Fibroblast of skin of right quadriceps (primary cell): ENCODE results near the gene ITGA4.

Experiments used
- DNase-seq: peaks from one replicate; pipeline ENCODE4 v3.0.0-alpha.2; 2013

ITGA4 gene

DNA sequence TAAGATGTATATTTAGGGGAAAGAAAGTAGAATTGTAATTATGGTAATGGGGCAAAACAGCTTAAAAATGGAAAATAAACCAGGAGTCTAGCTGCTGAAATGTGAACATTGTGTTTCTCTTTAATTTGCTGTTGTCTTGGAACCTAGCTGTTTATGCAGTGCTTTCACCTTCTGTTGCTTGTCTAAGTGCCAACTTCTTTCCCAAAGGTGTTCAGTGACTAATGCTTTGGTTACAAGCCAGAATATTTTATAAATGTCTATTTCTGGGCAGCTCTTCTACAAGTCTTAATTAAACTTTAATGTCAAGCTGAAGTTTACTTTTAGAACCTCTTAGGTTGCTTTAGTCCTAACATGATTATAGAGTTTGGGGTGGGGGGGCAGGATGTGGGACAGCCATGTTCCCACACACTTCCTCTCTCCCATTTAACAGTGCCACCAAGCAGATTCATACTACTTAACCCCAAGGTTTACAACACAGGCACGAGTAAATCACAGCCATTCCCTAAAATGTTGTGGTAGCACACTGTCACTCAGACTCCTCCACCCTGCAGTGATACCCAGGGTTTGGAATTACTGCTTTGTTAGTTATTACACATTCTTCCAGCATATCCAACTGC, 60.6 kb downstream of the ITGA4 start:
- no peak for DNase-seq

DNA sequence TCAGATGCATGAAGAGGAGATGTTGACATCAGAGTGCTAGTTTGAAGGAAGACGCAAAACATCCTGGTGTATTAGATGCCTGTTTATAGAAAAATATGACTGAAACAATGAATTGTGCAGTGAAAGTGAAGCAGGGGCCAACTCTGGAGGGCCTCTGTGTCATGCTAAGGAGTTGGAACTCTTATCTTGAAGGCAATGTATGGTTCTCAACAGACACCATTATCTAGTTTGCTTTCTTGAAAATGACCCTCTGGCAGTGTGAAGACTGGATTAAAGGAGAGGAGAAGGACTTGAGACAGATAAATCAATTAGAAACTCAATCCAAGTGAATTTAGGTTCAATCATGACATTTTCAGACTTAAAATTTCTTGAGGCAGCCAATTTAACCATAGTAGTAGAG, 63.1 kb downstream of the ITGA4 start:
- DNase-seq: no peak

DNA sequence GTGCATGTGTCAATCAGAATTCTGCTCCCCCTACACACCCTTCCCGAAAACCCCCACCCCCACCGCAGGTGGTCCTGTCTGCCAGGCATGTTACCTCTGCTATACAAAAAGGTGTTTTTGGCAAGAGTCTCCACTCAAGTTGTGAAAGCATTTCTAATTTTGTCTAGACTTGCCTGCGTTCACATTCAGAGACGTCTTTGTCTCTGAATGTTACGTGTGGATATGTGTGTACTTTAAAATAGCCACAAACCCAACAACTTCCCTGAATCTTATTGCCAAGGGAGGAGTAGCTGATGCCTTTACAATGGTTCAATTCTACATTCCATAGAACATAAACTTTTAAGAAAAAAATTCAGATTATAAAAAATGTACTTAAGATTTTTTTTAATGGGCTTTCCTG, 66.6 kb downstream of the ITGA4 start:
- no peak for DNase-seq

DNA sequence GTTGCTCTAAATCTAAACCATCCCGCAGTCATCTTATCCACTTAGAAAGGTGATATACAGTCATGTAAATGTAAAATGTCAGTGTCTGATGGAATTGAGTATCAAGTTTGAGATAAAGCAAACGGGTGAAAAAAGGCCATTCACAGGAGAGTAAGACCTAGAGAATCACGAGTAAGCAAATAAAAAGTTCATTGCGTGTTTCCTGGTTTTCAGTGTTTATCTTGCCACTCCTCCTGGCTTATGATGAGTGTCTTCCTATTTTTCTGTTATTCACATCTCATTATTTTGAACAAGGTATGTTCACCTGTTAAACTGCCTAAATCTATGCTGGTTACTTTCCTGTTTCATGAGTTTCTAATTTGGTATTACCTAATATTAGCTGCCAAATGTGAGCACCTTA, 68.8 kb downstream of the ITGA4 start:
- DNase-seq: no peak

DNA sequence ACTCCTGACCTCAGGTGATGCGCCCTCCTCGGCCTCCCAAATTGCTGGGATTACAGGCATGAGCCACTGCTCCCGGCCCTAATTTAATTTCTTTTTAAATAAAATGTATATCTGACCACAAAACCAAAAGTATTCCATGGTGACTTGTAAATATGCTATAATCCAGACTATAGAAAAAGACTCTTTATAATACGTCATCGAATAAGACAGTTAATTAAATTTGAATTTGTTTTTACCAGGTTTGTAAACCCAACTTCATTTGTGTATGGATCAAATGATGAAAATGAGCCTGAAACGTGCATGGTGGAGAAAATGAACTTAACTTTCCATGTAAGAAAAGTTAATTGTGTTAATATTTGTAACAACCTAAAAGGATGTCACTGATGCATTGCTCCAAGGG, 69.9 kb downstream of the ITGA4 start:
- DNase-seq: no peak

DNA sequence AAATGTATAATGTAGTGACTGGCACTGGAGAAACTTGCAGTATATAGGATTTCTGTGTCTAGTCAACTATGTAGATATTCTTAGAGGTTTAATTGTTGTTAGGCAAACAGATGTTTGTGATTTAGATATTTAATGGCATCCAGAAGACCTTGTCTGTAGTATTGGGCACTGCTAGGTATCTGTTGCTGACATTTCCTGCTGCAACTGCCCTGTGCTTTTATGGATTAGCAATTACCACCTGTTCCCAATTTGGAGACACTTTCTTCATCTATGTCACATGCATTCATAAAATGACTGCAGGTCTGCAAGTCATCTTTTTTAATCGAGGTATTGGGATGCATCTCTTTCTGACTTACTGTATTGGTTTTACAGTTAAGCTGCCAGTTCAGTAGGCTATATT, 71.3 kb downstream of the ITGA4 start:
- no peak for DNase-seq

DNA sequence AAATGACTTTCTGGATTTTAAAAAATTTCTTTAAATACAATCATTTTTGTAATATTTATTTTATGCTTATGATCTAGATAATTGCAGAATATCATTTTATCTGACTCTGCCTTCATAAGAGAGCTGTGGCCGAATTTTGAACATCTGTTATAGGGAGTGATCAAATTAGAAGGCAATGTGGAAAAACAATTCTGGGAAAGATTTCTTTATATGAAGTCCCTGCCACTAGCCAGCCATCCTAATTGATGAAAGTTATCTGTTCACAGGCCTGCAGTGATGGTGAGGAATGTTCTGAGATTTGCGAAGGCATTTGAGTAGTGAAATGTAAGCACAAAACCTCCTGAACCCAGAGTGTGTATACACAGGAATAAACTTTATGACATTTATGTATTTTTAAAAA, 79.5 kb downstream of the ITGA4 start:
- DNase-seq: no peak

DNA sequence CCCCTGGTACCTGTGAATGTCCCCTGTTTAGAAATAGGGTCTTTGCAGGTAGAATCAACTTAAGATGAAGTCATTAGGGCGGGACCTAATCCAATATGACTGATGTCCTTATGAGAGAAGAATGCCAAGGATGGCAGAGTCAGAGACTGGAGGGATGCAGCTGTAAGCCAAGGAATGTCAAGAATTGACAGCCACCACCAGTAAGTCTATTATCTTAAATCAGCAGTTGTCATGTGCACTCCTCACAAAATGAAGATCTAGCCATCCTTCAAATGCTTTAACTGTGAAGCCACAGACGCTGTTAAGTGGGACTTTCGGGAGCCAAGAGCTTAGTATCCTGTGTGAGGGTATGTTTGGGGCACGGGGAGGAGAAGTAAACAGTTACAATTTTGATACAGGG, 83.2 kb downstream of the ITGA4 start:
- no peak for DNase-seq

DNA sequence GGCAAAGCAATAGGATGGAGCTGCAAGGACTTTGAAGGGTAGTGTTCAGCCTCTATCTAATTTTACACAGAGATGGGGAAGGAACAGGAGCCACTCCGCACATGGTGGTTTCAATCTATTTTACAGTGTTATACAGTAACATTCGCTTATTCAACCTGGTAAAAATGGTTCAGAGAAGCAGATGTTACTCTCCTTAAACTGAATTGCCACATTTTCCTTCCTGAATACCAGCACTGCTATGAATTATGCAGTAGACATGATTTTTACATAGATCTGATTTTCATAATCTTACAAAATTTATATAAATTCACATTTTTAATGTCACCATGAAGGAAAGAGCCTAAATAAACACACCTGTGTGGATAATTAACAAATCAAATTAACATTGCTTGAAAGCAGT, 85.0 kb downstream of the ITGA4 start:
- no peak for DNase-seq

DNA sequence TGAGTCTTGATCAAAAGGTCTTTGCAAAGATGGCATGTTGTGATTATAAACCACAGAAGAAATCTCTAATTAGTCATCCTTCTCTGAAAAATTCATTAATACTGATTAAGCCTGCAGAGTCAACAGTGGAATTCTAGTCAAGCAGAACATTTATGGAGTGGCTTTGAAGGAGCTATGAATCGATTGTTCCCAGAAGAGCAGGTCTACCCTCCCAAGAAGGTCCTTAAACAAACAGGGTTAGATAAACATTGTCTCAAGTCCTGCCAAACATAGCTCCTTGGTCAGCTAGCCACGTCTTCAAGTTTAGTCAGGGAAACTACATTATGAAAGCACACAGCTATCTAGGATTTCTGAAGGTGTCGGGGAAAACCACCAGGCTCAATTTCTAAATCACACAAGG, 88.9 kb downstream of the ITGA4 start:
- DNase-seq: peak; percentile 26

DNA sequence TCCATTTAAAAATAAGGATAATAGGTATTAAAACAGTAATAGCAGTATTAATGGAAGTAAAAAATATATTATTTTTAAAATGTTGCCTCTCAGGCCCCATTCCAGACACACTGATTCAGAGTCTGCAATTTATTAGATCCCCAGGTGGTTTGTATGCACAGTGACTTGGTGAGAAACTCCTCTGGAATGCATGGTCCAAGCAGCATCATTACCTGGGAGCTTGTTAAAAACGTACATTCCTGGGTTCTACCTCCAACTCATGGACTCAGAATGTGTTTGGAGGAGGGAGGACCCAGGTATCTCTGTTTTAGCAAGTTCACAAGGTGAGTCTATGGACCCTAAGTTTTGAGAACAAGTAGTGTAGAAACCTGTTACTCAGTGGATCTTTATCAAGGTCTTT, 95.6 kb downstream of the ITGA4 start:
- DNase-seq: no peak

DNA sequence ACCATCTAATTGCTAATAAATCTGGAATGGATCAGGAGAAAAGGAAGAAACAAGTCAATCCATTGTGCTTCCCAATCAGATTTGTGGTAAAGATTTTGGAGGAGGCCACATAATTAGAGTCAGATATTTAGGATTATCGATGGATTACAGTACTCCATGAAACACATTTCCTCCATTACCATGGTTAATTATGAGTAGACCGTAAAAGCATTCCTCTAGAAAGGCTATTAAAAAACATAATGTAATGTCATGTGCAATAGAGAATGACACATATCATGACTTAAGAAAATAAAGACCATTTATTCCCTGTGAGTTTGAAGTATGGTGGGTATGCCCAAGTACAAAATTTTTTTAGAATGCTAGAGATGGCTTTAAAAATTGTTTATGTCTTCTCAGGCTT, 96.1 kb downstream of the ITGA4 start:
- DNase-seq: peak; percentile 1

DNA sequence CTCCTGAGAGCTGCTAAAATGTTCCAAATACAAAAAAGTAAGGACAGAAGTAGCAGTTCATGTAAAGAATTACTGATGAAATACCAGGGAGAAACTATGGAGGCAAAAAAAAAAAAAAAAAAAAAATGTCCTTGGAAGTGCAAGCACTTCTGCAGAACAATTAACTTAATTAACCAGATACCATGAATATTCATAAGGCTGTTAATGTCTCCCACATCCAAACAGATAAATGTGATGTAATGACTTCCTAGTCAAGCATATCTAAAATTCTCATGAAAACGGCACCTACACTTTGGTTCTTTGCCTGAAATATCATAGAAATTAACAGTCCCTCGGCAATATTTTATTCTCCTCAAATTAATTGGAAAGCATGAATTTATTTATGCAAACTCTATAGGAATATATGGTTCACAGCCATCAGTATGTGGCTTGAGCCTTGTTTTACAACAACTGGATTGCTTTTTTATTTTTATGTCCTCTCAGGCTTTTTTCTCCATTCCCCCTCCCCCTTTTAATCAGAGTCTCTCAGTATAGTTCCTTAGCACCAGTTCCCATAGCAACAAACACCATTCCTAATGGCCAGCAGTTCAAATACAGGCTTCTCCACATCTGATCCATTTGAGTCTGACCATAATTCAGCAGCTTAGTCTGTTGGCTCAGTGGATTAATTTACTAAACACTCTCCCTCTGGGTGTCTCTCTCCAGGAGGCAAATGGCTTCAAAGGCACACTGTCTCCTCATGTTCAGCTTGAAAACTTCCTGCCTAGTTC, 97.1 kb downstream of the ITGA4 start:
- DNase-seq: no peak

DNA sequence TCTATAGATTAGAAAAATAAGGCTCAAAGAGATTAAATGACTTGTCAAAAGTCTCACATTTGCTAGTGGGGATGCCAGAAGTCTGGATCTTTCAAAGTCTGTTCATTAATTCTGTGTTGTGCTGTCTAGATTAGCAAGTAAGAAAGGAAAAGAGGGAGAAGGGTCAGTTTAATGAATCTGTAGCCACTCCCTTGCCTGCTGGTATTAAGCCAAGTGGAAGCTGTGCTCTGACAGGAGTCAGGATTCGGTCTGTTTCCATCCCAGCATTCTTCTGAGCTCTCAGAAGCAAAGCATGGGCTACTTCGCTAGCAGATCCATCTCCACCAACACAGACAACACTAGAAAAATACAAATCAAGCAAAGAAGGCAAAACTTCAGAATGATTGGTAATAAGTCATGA, 101.2 kb downstream of the ITGA4 start:
- DNase-seq: no peak

DNA sequence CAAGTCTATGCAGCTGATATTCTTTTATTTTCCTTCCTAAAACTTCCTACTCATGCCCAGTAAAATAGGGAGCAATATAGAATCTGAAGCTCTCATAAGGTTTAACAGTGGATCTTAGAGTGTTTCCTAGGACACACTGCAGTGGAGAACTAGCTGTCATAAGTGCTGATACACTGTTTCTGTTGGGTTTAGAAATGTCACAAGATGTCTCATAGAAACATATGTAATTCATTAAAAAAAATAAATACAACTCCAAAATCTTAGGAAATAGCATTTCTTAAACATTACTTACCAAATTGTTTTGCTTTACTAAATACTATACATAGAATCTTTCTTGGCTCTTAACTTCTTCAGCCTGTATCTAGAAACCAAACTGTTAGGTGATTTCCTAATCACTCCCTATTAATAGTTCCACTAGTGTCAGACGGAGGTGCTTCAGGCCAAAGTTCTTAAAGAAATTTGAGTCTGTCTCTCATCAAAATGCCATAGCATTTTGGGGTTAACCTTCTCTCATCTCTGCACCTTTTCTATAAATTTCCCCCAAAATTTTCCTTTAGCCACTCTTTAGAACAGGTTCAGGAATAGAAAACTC, 106.0 kb downstream of the ITGA4 start:
- DNase-seq: peak; percentile 15

DNA sequence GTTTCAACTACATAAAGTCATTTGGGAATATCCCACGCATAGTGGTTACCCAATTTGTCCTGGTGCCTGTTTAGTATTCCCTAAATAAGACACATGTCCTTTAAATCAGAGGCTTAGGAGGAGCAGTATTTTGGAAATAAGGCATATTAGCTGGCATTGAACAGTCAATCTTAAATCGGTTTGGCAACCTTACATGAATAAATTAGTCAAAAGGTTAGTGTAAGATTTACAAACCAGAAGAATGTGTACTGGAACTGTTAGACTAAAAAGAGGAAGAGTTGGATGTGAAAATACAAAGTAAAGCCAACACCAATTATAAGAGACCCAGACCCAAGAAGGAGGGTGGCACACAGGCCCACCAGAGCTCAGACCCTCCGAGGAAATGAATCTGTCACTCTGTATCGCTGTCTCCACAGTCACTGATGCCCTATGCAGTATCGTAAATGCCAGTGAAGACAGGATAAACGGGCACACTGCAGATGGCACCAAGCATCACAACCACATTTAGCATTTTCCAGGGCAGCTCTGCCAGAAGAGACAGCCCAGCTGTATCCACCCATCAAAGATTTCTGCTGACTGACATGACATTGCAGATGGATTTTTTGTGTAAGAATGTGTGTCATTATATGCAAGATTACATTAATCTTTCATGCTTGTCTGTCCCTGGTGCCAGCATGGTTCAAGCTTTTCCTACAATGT, 109.3 kb downstream of the ITGA4 start:
- no peak for DNase-seq

DNA sequence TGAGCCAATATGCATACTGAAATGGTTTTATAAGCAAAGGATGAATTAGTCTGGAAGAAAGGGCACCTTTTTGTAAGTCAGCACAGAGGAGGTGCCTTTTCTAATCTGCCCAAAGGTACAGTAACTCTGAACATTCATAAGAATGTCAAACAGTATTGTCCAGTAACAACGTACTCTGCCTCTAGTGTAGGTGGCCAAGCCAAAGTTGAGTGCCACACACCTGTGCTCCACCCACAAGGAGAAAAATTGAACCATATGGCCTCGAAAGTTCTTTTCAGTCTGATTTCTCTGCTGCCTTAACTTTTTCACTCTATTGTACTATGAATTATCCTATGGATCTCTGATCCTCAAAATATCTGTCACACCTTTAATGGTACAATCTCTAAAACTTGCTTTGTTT, 112.9 kb downstream of the ITGA4 start:
- no peak for DNase-seq

DNA sequence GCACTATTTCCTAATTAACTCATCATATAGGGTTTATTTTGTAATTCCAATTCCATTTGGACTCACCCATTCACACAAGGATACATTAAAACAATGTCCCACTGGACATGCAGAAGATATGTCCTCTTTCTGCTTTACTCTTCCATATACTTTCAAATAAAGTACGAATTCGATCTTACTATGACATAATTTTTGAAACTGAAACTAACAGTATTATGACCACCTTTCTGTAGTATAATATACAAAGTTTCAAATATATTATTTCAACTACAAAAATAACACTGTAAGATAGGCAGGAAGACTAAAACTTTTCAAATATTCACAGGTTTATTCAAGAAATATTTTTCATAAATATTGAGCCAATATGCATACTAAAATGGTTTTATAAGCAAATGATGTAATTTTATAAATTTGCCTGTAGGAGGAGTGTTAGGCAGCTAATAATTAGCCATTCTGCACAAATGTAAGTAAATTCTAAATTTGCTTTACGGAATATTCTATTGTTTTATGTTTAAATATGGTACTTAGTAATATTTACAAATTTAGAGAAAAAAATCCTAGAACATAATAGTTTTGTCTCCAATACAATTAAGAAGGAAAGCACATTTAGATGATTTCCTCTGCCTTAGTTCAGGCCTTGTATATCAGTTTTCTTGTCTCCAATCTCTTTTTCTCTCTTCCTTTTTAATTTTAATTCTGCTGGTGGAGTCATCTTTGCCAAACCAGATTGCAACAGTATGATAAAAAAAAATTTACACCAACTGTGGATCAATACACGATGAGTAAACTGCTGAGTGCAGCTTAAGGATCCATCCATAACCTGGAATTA, 113.9 kb downstream of the ITGA4 start:
- no peak for DNase-seq

DNA sequence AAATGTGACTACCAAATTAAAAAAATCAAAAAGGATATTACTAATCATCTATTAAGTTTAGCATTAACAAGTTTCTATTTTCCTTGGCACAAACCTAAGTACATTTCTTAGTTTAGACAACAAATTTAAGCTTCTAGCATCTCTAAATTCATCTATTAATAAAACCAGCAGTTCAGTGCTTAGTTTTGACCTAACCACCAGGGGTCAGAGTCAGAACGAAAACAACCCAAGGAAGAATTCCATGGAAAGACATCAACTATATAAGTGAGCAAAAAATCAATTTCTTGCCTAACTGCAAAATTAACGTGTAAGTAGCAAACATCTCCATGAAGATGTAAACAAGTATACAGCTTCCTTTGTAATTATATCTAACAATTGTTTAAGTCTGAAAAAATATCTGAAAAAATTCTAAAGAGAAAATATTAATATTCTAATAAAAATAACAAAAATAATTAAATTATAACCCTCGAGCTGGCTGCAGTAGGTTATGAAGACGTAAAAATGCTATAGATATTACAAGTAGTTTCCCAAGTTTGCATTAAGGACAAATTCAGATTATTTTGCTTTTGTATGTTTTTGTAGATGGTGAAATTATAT, 116.1 kb downstream of the ITGA4 start:
- peak; percentile 18 for DNase-seq

DNA sequence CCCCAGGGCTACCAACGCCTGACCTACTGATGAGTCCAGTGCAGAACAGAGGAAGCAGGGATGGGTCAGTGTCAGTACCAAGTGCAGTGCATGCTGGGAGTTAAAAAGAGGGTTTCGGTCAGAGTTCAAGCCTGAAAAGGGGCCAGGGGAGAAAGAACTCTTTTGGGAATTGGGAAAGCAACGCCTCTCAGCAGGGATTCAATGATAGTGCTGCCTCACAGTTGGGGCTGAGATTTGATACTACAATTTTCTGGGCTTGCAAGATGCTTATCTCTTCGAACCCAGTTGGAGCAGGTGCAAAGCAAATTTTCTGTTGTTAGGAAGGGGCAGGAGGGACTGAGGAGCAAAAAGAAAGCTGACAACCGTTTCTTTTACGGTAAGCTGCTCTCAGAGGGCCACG, 117.1 kb downstream of the ITGA4 start:
- DNase-seq: no peak

DNA sequence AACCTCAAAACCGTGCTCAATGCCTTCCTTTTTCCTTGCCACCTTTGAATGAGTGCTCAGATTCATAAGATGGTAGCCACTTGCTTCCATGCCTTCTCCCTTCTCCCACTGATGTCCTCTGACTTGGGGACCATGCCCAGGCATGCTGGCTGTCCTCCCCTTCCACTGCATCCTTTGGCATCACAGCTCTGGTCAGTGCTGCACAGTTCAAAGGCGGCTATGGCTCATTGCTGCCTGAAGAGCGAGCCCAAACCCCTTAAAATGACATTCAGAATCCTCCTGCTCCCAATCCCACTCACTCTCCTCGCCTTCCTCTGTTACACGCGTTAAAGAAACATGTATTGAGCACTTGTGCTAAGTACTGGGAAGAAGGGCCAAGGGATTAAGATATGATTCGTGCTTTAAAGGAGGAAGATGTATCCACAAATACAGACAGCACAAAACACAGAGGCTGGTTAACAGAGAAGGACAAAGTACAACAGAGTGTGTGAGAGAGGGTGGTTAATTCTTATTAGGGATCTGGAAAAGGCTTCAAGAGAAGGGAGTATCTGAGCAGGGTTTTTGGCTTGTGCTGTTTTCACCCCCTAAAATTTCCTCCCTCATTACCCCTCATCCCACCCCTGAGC, 118.0 kb downstream of the ITGA4 start:
- DNase-seq: no peak

DNA sequence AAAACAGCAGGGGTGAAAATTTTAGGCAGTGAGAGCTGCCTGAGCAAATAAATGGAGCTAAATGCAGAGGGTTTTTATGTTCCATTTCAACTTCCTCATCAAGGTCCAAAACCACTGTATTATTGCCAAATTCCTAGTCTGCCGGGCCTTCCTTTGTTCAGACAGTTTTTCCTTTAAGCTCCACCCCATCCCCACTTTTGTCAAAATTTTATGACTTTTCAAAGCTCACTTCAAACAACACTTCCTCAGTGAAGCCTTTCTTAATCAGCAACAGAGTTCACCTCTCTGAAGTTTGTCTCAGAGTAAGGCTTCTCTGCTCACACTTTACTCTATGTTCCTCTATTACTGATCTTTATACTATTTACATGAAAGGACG, 118.5 kb downstream of the ITGA4 start:
- no peak for DNase-seq
